HCT116 (cell line): ENCODE measurements around the gene GRIN3A. TPM values are rescaled to one million over a fixed set of nuclear protein-coding genes. Genes with fewer than 3 reads are reported as not detected.

Experiments
- ATAC-seq: fragments of 200-7000 bp; cut with Tn5 transposase; 2 replicates; pipeline ENCODE4 v1.9.1; 2020; ENCODE audit warnings: mild to moderate bottlenecking, moderate library complexity
- BruUV-seq: library from RNA; stranded (reverse); fragments of 400-500 nt; replicated peaks from 2 replicates; lab custom pipeline; 2021; lab: Mats Ljungman, UMichigan
- CTCF ChIA-PET: fragments of 300-600 bp; sonication (Branson Sonifier 250); formaldehyde crosslinking; loops from one replicate; lab custom pipeline; 2021; ENCODE audit warnings: antibody characterized with exemption; lab: Charles Lee
- POLR2A ChIA-PET: fragments of 300-600, 350-600 bp; sonication (Branson Sonifier 250); formaldehyde crosslinking; loops from one replicate; lab custom pipeline; 2021; ENCODE audit warnings: antibody characterized with exemption; lab: Charles Lee
- RAD21 ChIA-PET, 2 experiments: fragments of 300-600 bp; sonication (Branson Sonifier 250); formaldehyde crosslinking; loops; one replicate each; lab custom pipeline; 2023; ENCODE audit warnings: low total read pairs in 2 of 2; ENCODE audit not compliant: uncharacterized antibody in 2 of 2, unreplicated experiment in 2 of 2, low non-redundant PET in 1 of 2; lab: Charles Lee
- DNase-seq: peaks from one replicate; pipeline ENCODE4 v3.0.0-alpha.2; 2010; ENCODE audit warnings: low read depth, low spot score
- H2AFZ ChIP-seq: fragments of 200-600 bp; shearing (Covaris generic), sonication (generic); 2 replicates; pipeline ENCODE4 v1.6.1; 2017; ENCODE audit warnings: low read depth, mixed run types, mixed read lengths, antibody characterized with exemption, low read length; ENCODE audit not compliant: poor library complexity, severe bottlenecking
- H3K27ac ChIP-seq: 2 replicates; pipeline ENCODE4 v1.5.1; 2012; ENCODE audit warnings: low read depth, low read length
- H3K27me3 ChIP-seq: fragments of 200-600 bp; sonication (generic); 2 replicates; pipeline ENCODE4 v1.6.1; 2016; ENCODE audit warnings: mixed run types, low read length, mixed read lengths; ENCODE audit not compliant: insufficient read depth
- H3K36me3 ChIP-seq, 2 experiments: fragments of 200-500 bp in 1 of 2; fragments of 200-600 bp in 1 of 2; sonication (Bioruptor generic) in 1 of 2; sonication (generic) in 1 of 2; 2 replicates each; pipeline versions ENCODE4 v1.5.1 to v1.6.1; 2014 to 2016; ENCODE audit warnings: low read length in 2 of 2, inconsistent platforms in 1 of 2, mixed read lengths in 1 of 2, mixed run types in 1 of 2; ENCODE audit not compliant: insufficient read depth in 2 of 2, control insufficient read depth in 1 of 2
- H3K4me1 ChIP-seq, 2 experiments: fragments of 200-600 bp in 1 of 2; sonication (generic) in 1 of 2; 2 replicates each; pipeline versions ENCODE4 v1.5.1 to v1.6.1; 2012 to 2017; ENCODE audit warnings: low read length in 2 of 2, inconsistent platforms in 1 of 2, mild to moderate bottlenecking in 1 of 2, mixed read lengths in 1 of 2, mixed run types in 1 of 2, moderate library complexity in 1 of 2; ENCODE audit not compliant: insufficient read depth in 2 of 2, control insufficient read depth in 1 of 2
- H3K4me2 ChIP-seq: fragments of 200-600 bp; sonication (generic); 2 replicates; pipeline ENCODE4 v1.6.1; 2017; ENCODE audit warnings: mixed run types, low read length, mixed read lengths
- H3K4me3 ChIP-seq, 2 experiments: fragments of 200-600 bp in 1 of 2; sonication (generic) in 1 of 2; replicated peaks in 1 of 2; 2 replicates each; pipeline ENCODE4 v1.5.1; 2011 to 2016; ENCODE audit warnings: low read length in 2 of 2, control low read depth in 1 of 2, low read depth in 1 of 2, mild to moderate bottlenecking in 1 of 2, mixed read lengths in 1 of 2, mixed run types in 1 of 2
- H3K79me2 ChIP-seq: fragments of 200-600 bp; sonication (generic); 2 replicates; pipeline ENCODE4 v1.6.1; 2017; ENCODE audit warnings: mild to moderate bottlenecking, mixed run types, low read length, moderate library complexity, mixed read lengths; ENCODE audit not compliant: insufficient read depth
- H3K9ac ChIP-seq: fragments of 200-600 bp; sonication (generic); 2 replicates; pipeline ENCODE4 v1.6.1; 2016; ENCODE audit warnings: low read length, mixed read lengths
- H3K9me2 ChIP-seq: fragments of 200-600 bp; sonication (generic), shearing (Covaris generic); 2 replicates; pipeline ENCODE4 v1.6.1; 2017; ENCODE audit warnings: mixed run types, mild to moderate bottlenecking, moderate library complexity; ENCODE audit not compliant: insufficient read depth
- H3K9me3 ChIP-seq, 2 experiments: fragments of 200-500 bp in 1 of 2; fragments of 200-600 bp in 1 of 2; sonication (Bioruptor generic) in 1 of 2; sonication (generic) in 1 of 2; 2 replicates each; pipeline ENCODE4 v1.6.1; 2014 to 2017; ENCODE audit warnings: low read length in 2 of 2, mixed read lengths in 2 of 2, inconsistent platforms in 1 of 2, low read depth in 1 of 2, mild to moderate bottlenecking in 1 of 2, mixed run types in 1 of 2, moderate library complexity in 1 of 2; ENCODE audit not compliant: control insufficient read depth in 1 of 2, insufficient read depth in 1 of 2
- H4K20me1 ChIP-seq: fragments of 200-600 bp; sonication (generic), shearing (Covaris generic); 2 replicates; pipeline ENCODE4 v1.6.1; 2017; ENCODE audit warnings: mixed run types, mild to moderate bottlenecking, moderate library complexity; ENCODE audit not compliant: insufficient read depth
- CBX3 ChIP-seq: IDR thresholded peaks from 2 replicates; pipeline ENCODE4 v1.6.1; 2012; ENCODE audit warnings: low read depth
- ELF1 ChIP-seq: IDR thresholded peaks from 2 replicates; pipeline ENCODE4 v1.6.1; 2012; ENCODE audit warnings: low read depth, borderline replicate concordance
- EZH2phosphoT487 ChIP-seq: fragments of 200-600 bp; IDR thresholded peaks from 2 replicates; pipeline ENCODE4 v1.6.1; 2018; ENCODE audit warnings: antibody characterized with exemption, borderline replicate concordance
- FOSL1 ChIP-seq: IDR thresholded peaks from 2 replicates; pipeline ENCODE4 v1.6.1; 2012; ENCODE audit warnings: low read depth
- JUND ChIP-seq: IDR thresholded peaks from 2 replicates; pipeline ENCODE4 v1.6.1; 2012
- RAD21 ChIP-seq: IDR thresholded peaks from 2 replicates; pipeline ENCODE4 v1.6.1; 2012; ENCODE audit warnings: low read depth, mild to moderate bottlenecking
- SP1 ChIP-seq: IDR thresholded peaks from 2 replicates; pipeline ENCODE4 v1.6.1; 2012; ENCODE audit warnings: low read depth
- YY1 ChIP-seq: IDR thresholded peaks from 2 replicates; pipeline ENCODE4 v1.6.1; 2011; ENCODE audit warnings: low read length, low read depth, moderate library complexity, mild to moderate bottlenecking; ENCODE audit not compliant: insufficient replicate concordance; ENCODE audit errors: extremely low read depth
- ZFX ChIP-seq: fragments of 450-650 bp; IDR thresholded peaks from 2 replicates; pipeline ENCODE4 v1.6.1; 2017
- intact Hi-C: fragments of 100-400 bp; cut with micrococcal nuclease; formaldehyde crosslinking; loops from 2 replicates; pipeline ENCODE4 v1.10.0; 2022
- total RNA-seq: library from RNA; stranded (reverse); gene quantifications from one replicate; pipeline ENCODE4 v1.2.1, GENCODE V29; 2021; ENCODE audit not compliant: unreplicated experiment
- TF ChIP-seq, protein P1 (sequence below), 3 experiments: fragments of 200-600 bp in 1 of 3; sonication (generic) in 1 of 3; IDR thresholded peaks in 2 of 3; conservative IDR thresholded peaks in 1 of 3; 2 replicates each; pipeline ENCODE4 v1.5.1; 2012 to 2017; ENCODE audit warnings: low read depth in 2 of 3, low read length in 2 of 3, antibody characterized with exemption in 1 of 3, borderline replicate concordance in 1 of 3, control low read depth in 1 of 3, mild to moderate bottlenecking in 1 of 3, mixed read lengths in 1 of 3, mixed run types in 1 of 3, moderate library complexity in 1 of 3; ENCODE audit not compliant: insufficient read depth in 1 of 3
- TF ChIP-seq, protein P2 (sequence below): IDR thresholded peaks from 2 replicates; pipeline ENCODE4 v1.6.1; 2012

The GRIN3A gene
- total RNA-seq, 1 experiment from 2014 or later, result not detected

DNA sequence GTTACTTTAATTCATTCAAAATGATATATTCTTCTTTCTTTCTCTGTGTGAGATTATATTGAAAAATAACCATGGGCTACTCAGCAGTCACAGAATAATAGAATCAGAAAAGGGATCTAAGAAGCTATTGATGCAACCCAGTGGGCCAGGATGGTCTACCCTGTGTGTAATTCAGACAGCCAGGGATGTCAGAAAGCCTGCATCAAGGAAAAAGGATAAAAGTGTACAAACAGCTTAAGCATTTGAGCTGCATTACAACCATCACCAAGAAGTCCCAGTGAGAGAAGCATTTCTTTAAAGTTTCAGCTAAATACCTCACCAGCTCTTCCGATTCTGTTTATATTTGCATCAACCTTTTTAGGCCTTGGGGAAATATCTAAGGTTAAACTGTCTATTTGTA, 105.8 kb downstream of the GRIN3A start:
- Histone ChIP-seq H3K36me3 (no peaks in the 10 kb centered on the region), H3K4me3 (no peak overlapping the region), H3K4me2 (no peak overlapping the region), H3K27me3 (peaks cover 3% of the 10 kb centered on the region; the same call in 1 of the 2 replicates), H3K9ac (no peak overlapping the region), H3K4me1 (no peaks in the 10 kb centered on the region), H4K20me1 (no peaks in the 10 kb centered on the region), H3K27ac (no peak overlapping the region), H3K79me2 (no peaks in the 10 kb centered on the region), H2AFZ (no peak overlapping the region), H3K9me2 (no peaks in the 10 kb centered on the region), H3K9me3 (no peaks in the 10 kb centered on the region)
- ATAC-seq (no peak), DNase-seq (no peak)
- no TSS peak for BruUV-seq
- intact Hi-C loops, result no loop called here
- ChIA-PET POLR2A (no interaction called here), RAD21 (no interaction called here), CTCF (no interaction called here)
- TF ChIP-seq CBX3 (no peak), YY1 (no peak), FOSL1 (no peak), JUND (no peak), RAD21 (no peak), SP1 (no peak), EZH2phosphoT487 (no peak), ELF1 (no peak), ZFX (no peak)
- TF ChIP-seq, protein P1, sequence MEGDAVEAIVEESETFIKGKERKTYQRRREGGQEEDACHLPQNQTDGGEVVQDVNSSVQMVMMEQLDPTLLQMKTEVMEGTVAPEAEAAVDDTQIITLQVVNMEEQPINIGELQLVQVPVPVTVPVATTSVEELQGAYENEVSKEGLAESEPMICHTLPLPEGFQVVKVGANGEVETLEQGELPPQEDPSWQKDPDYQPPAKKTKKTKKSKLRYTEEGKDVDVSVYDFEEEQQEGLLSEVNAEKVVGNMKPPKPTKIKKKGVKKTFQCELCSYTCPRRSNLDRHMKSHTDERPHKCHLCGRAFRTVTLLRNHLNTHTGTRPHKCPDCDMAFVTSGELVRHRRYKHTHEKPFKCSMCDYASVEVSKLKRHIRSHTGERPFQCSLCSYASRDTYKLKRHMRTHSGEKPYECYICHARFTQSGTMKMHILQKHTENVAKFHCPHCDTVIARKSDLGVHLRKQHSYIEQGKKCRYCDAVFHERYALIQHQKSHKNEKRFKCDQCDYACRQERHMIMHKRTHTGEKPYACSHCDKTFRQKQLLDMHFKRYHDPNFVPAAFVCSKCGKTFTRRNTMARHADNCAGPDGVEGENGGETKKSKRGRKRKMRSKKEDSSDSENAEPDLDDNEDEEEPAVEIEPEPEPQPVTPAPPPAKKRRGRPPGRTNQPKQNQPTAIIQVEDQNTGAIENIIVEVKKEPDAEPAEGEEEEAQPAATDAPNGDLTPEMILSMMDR (IDR thresholded peaks at IDR 0.05 in 2 of 3, conservative IDR thresholded peaks at IDR 0.05 in 1 of 3; ENCODE audit: borderline replicate concordance in 1 of 3, insufficient read depth in 1 of 3, low read depth in 2 of 3, low read length in 2 of 3), result no peak
- TF ChIP-seq, protein P2, sequence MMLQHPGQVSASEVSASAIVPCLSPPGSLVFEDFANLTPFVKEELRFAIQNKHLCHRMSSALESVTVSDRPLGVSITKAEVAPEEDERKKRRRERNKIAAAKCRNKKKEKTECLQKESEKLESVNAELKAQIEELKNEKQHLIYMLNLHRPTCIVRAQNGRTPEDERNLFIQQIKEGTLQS, result no peak
